ENCODE data around the gene RAB7A. TPM values are rescaled to one million over a fixed set of nuclear protein-coding genes. Genes with fewer than 3 reads are reported as not detected.

RAB7A gene
- total RNA-seq, 4 donors from 2014 or later = 70.7 to 109 (median 92.3) TPM

- no peak for DNase-seq
Measured at GRCh38 chr3:128706086-128706615, 19.8 kb upstream of the RAB7A start.

GRCh38 chr3:128707928-128708494, 18.0 kb upstream of the RAB7A start:
- H3K4me1 ChIP-seq = peaks cover 6 to 30% (median 6%) of the 10 kb centered on the region in 3 donors
- H3K9me3 ChIP-seq = no peaks in the 10 kb centered on the region
- no peak overlapping the region for H3K27ac ChIP-seq
- intact Hi-C loops (cut with DNase I) = no loop called here
- H3K36me3 ChIP-seq = no peaks in the 10 kb centered on the region
- H3K27me3 ChIP-seq = no peaks in the 10 kb centered on the region
- WGBS, 2 donors = 75 to 78% methylated on average over 2 of the region's 2 CpGs
- TF ChIP-seq POLR2A (IDR thresholded peaks at IDR 0.05) = no peak
- TF ChIP-seq CTCF (IDR thresholded peaks at IDR 0.05) = no peak
- no peak overlapping the region for H3K4me3 ChIP-seq
- no peak for DNase-seq

More at GRCh38 chr3:128706086-128706615, 19.8 kb upstream of the RAB7A start:
- no peak overlapping the region for H3K4me3 ChIP-seq
- no peak for TF ChIP-seq POLR2A (IDR thresholded peaks at IDR 0.05)
- TF ChIP-seq CTCF (IDR thresholded peaks at IDR 0.05) = no peak
- no peaks in the 10 kb centered on the region for H3K36me3 ChIP-seq
- no peak overlapping the region for H3K27ac ChIP-seq
- peaks cover 6 to 40% (median 19%) of the 10 kb centered on the region in 3 donors for H3K4me1 ChIP-seq
- H3K9me3 ChIP-seq = no peaks in the 10 kb centered on the region
- H3K27me3 ChIP-seq = no peaks in the 10 kb centered on the region
- 65 to 89% methylated on average over 7 of the region's 7 CpGs for WGBS, 2 donors
- intact Hi-C loops (cut with DNase I) = no loop called here

DNA sequence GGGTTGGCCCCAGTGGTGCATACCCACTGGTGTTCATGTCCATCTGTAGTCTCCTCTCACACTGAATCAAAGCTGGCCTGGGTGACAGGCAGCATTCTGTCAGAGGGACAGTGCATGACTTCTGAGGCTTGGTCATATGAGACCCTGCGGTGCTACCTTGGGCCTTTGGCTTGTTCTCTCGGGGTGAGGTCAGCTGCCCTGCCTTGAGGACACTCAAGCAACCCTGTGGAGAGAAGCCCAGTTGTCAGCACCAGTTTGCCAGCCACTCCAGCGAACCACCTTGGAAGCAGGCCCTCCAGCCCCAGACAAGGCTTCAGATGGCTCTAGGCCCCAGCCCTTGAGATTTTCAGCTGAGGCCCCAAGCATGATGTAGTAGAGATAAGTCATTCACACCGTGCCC, 16.9 kb upstream of the RAB7A start:
- Histone ChIP-seq H3K36me3 (no peaks in the 10 kb centered on the region), H3K4me1 (peaks cover 6 to 30% (median 6%) of the 10 kb centered on the region in 3 donors), H3K4me3 (no peak overlapping the region), H3K27ac (peak overlapping the region in 2 of 4 donors; percentile 73 to 77), H3K27me3 (no peaks in the 10 kb centered on the region), H3K9me3 (no peaks in the 10 kb centered on the region)
- WGBS, 2 donors = 83 to 100% methylated on average over 1 to 2 of the region's 4 CpGs
- no peak for DNase-seq
- intact Hi-C loops (cut with DNase I) = no loop called here
- no peak for TF ChIP-seq CTCF (IDR thresholded peaks at IDR 0.05)
- no peak for TF ChIP-seq POLR2A (IDR thresholded peaks at IDR 0.05)

GRCh38 chr3:128709506-128710210, 16.3 kb upstream of the RAB7A start:
- Histone ChIP-seq H3K27ac (peak overlapping the region; percentile 39 to 77 (median 59)), H3K9me3 (no peaks in the 10 kb centered on the region), H3K27me3 (no peaks in the 10 kb centered on the region), H3K4me1 (peaks cover 6 to 30% (median 6%) of the 10 kb centered on the region in 3 donors), H3K36me3 (no peaks in the 10 kb centered on the region), H3K4me3 (no peak overlapping the region)
- WGBS, 2 donors = 21 to 38% methylated on average over 5 to 6 of the region's 10 CpGs
- TF ChIP-seq CTCF (IDR thresholded peaks at IDR 0.05) (no peak), POLR2A (IDR thresholded peaks at IDR 0.05) (no peak)
- intact Hi-C loops (cut with DNase I) = no loop called here
- DNase-seq = no peak

- WGBS, 2 donors = 92 to 94% methylated on average over 7 of the region's 7 CpGs
- Histone ChIP-seq H3K36me3 (no peaks in the 10 kb centered on the region), H3K4me1 (peaks cover 6 to 39% (median 6%) of the 10 kb centered on the region in 3 donors), H3K27ac (peak overlapping the region in 3 of 4 donors; percentile 22 to 77 (median 73)), H3K27me3 (no peaks in the 10 kb centered on the region), H3K4me3 (no peak overlapping the region), H3K9me3 (no peaks in the 10 kb centered on the region)
- no peak for TF ChIP-seq CTCF (IDR thresholded peaks at IDR 0.05)
- TF ChIP-seq POLR2A (IDR thresholded peaks at IDR 0.05) = no peak
- no peak for DNase-seq
- intact Hi-C loops (cut with DNase I) = no loop called here
Measured at GRCh38 chr3:128710816-128711433, 15.1 kb upstream of the RAB7A start.
